Measurements from ENCODE around the gene CLEC2A.

DNA sequence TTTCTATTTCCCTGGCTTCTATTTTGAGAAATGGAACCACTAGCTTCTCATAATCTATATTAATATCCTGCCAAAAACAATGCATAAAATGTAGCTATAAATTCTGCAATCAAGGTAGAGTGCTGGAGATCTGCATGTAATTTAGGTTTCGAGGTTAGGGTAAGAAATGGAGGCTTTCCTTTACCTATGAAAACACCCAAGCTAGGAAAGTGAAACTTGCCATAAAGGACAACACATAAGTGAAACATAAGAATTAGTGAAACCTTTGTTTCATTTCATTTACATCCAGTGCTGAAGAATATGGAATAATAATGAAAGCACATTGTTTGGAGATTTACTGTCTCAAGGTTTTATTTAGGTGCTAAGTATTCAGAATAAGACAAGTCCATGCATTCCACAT is 9.7 kb downstream of the CLEC2A start:
- TF ChIP-seq, protein P1, sequence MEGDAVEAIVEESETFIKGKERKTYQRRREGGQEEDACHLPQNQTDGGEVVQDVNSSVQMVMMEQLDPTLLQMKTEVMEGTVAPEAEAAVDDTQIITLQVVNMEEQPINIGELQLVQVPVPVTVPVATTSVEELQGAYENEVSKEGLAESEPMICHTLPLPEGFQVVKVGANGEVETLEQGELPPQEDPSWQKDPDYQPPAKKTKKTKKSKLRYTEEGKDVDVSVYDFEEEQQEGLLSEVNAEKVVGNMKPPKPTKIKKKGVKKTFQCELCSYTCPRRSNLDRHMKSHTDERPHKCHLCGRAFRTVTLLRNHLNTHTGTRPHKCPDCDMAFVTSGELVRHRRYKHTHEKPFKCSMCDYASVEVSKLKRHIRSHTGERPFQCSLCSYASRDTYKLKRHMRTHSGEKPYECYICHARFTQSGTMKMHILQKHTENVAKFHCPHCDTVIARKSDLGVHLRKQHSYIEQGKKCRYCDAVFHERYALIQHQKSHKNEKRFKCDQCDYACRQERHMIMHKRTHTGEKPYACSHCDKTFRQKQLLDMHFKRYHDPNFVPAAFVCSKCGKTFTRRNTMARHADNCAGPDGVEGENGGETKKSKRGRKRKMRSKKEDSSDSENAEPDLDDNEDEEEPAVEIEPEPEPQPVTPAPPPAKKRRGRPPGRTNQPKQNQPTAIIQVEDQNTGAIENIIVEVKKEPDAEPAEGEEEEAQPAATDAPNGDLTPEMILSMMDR (IDR thresholded peaks at IDR 0.05), result no peak
- no peak for TF ChIP-seq POLR2A (IDR thresholded peaks at IDR 0.05; ENCODE audit: low read depth)

All from esophagus muscularis mucosa (tissue), 3 donors.